Esophagus squamous epithelium (tissue), 4 donors: Measurements from ENCODE around the gene DDAH2.

Experiments used
- CTCF ChIP-seq, 6 experiments: fragments of 450-650 bp in 4 of 6; fragments of 200-600 bp in 2 of 6; sonication (generic) in 2 of 6; IDR thresholded peaks; one replicate each; pipeline ENCODE4 v1.5.1; 2016 to 2019; ENCODE audit warnings: antibody characterized with exemption in 6 of 6, mild to moderate bottlenecking in 4 of 6, moderate library complexity in 4 of 6
- POLR2A ChIP-seq, 4 donors: fragments of 450-650 bp; IDR thresholded peaks; one replicate each; pipeline ENCODE4 v1.6.1; 2017; ENCODE audit warnings: antibody characterized with exemption in 4 of 4, mild to moderate bottlenecking in 4 of 4, moderate library complexity in 3 of 4

GRCh38 chr6:31720196-31720770 lies 8.8 kb downstream of the DDAH2 start:
- TF ChIP-seq CTCF (IDR thresholded peaks at IDR 0.05) (no peak), POLR2A (IDR thresholded peaks at IDR 0.05) (peak in 1 of 4 donors; percentile 13)
